ENCODE data around the gene PAXIP1. TPM values are rescaled to one million over a fixed set of nuclear protein-coding genes. Genes with fewer than 3 reads are reported as not detected.

The PAXIP1 gene
- total and polyA plus RNA-seq, 2 experiments from 2014 or later: 12.5 to 36.9 TPM

- H3K27me3 ChIP-seq (ENCODE audit: insufficient read depth): no peaks in the 10 kb centered on the region
- H3K27ac ChIP-seq (ENCODE audit: low read depth): no peak overlapping the region
- H3K36me3 ChIP-seq (ENCODE audit: insufficient read depth): peaks cover 3% of the 10 kb centered on the region; the same call in 1 of the 2 replicates
- no peak overlapping the region for H2AFZ ChIP-seq
- peaks cover under 1% of the 10 kb centered on the region for H3K27me3 Mint-ChIP-seq (ENCODE audit: insufficient read depth, low read depth, poor library complexity)
- H4K20me1 ChIP-seq (replicated peaks; ENCODE audit: insufficient read depth): peaks cover 17% of the 10 kb centered on the region
- no peak overlapping the region for H3K27ac Mint-ChIP-seq
- no peak overlapping the region for H3K4me3 ChIP-seq
- no peaks in the 10 kb centered on the region for H3K9me2 ChIP-seq (ENCODE audit: insufficient read depth)
- no peaks in the 10 kb centered on the region; the same call in 2 of the 3 replicates for H3K4me1 Mint-ChIP-seq
- DNase-seq (ENCODE audit: low spot score): no peak
- ATAC-seq: no peak
- no peak overlapping the region for H3K4me3 Mint-ChIP-seq
- no peak overlapping the region for H3K4me2 ChIP-seq
- no peaks in the 10 kb centered on the region for H3K9me3 Mint-ChIP-seq
- H3K36me3 Mint-ChIP-seq (ENCODE audit: low read depth): peaks cover 12% of the 10 kb centered on the region
- no peaks in the 10 kb centered on the region for H3F3A ChIP-seq (replicated peaks; ENCODE audit: low read depth)
- H3K79me2 ChIP-seq (replicated peaks; ENCODE audit: insufficient read depth): peaks cover 14% of the 10 kb centered on the region
- no peak for TF ChIP-seq NANOG (IDR thresholded peaks at IDR 0.05; ENCODE audit: borderline replicate concordance)
- TF ChIP-seq REST (IDR thresholded peaks at IDR 0.05; ENCODE audit: unreplicated experiment): no peak
- TF ChIP-seq POLR2AphosphoS5 (IDR thresholded peaks at IDR 0.05; ENCODE audit: low read depth): no peak
- no peak for TF ChIP-seq EZH2 (IDR thresholded peaks at IDR 0.05; ENCODE audit: low read depth, unreplicated experiment)
- TF ChIP-seq JUNB (IDR thresholded peaks at IDR 0.05; ENCODE audit: unreplicated experiment): no peak
- no peak for TF ChIP-seq CREB1 (CRISPR knock-in tag; IDR thresholded peaks at IDR 0.05; ENCODE audit: low read depth)
- TF ChIP-seq ZNF462 (CRISPR knock-in tag; IDR thresholded peaks at IDR 0.05): no peak
- H3K4me1 ChIP-seq (ENCODE audit: insufficient read depth): no peaks in the 10 kb centered on the region
Observed at GRCh38 chr7:154984601-154985188, 18.2 kb downstream of the PAXIP1 start.

Measured in GM23338 (cell line).